H1 (cell line): Measurements from ENCODE around the gene EPN3. TPM values are rescaled to one million over a fixed set of nuclear protein-coding genes. Genes with fewer than 3 reads are reported as not detected.
A peak's percentile ranks its signal among the peaks of the same experiment; 100 is the strongest.

Source experiments
- CTCF ChIA-PET: fragments of 300-600 bp; sonication (Branson Sonifier 250); formaldehyde crosslinking; loops from one replicate; lab custom pipeline; 2021; ENCODE audit not compliant: partially characterized antibody; lab: Charles Lee
- POLR2A ChIA-PET: fragments of 300-600 bp; sonication (Branson Sonifier 250); formaldehyde crosslinking; loops from one replicate; lab custom pipeline; 2021; ENCODE audit warnings: inconsistent platforms; ENCODE audit not compliant: partially characterized antibody; lab: Charles Lee
- DNase-seq, 2 experiments: peaks; one replicate each; pipeline versions ENCODE4 v3.0.0 to v3.0.0-alpha.2; 2010 to 2022; ENCODE audit warnings: low spot score in 2 of 2, low read depth in 1 of 2, mixed read lengths in 1 of 2
- FAIRE-seq: peaks from 2 replicates; lab custom pipeline; 2011; peaks lifted over from hg19 to GRCh38; lab: Jason Lieb, UNC
- H2AFZ ChIP-seq: 2 replicates; pipeline ENCODE4 v1.8.1; 2012; ENCODE audit warnings: low read length, inconsistent platforms
- H2AK5ac ChIP-seq: 2 replicates; pipeline ENCODE4 v1.6.1; 2013; ENCODE audit warnings: low read depth, low read length
- H2BK120ac ChIP-seq: replicated peaks from 2 replicates; pipeline ENCODE3; 2013; ENCODE audit warnings: low read depth, low read length, inconsistent platforms
- H2BK12ac ChIP-seq: 2 replicates; pipeline ENCODE4 v1.6.1; 2013; ENCODE audit warnings: low read depth, low read length
- H2BK15ac ChIP-seq: 2 replicates; pipeline ENCODE4 v1.6.1; 2013; ENCODE audit warnings: low read length
- H2BK20ac ChIP-seq: 2 replicates; pipeline ENCODE4 v1.6.1; 2013; ENCODE audit warnings: low read length
- H2BK5ac ChIP-seq: 2 replicates; pipeline ENCODE4 v1.6.1; 2013; ENCODE audit warnings: low read depth, low read length
- H3K14ac ChIP-seq: 2 replicates; pipeline ENCODE4 v1.6.1; 2013; ENCODE audit warnings: inconsistent platforms; ENCODE audit not compliant: insufficient read length
- H3K18ac ChIP-seq: 2 replicates; pipeline ENCODE4 v1.6.1; 2013; ENCODE audit warnings: low read length; ENCODE audit errors: extremely low read depth
- H3K23ac ChIP-seq: 2 replicates; pipeline ENCODE4 v1.6.1; 2013; ENCODE audit warnings: inconsistent platforms; ENCODE audit not compliant: insufficient read length
- H3K23me2 ChIP-seq: 2 replicates; pipeline ENCODE4 v1.6.1; 2013; ENCODE audit warnings: low read depth, low read length
- H3K27ac ChIP-seq: 2 replicates; pipeline ENCODE4 v1.6.1; 2011; ENCODE audit warnings: low read depth, low read length, inconsistent platforms
- H3K27me3 ChIP-seq, 4 experiments: replicated peaks in 1 of 4; 1 replicate in 1 of 4; 2 replicates in 3 of 4; pipeline versions ENCODE4 v1.6.1 to v1.8.1; 2011 to 2013; ENCODE audit warnings: low read length in 3 of 4, mild to moderate bottlenecking in 3 of 4, inconsistent platforms in 2 of 4, mixed read lengths in 2 of 4, moderate library complexity in 1 of 4; ENCODE audit not compliant: control insufficient read depth in 3 of 4, insufficient read depth in 3 of 4; ENCODE audit errors: extremely low read depth in 1 of 4
- H3K36me3 ChIP-seq, 4 experiments: 2 replicates each; pipeline versions ENCODE4 v1.6.1 to v1.8.1; 2011 to 2013; ENCODE audit warnings: mild to moderate bottlenecking in 4 of 4, low read length in 3 of 4, moderate library complexity in 2 of 4, control low read depth in 1 of 4, inconsistent platforms in 1 of 4; ENCODE audit not compliant: insufficient read depth in 4 of 4, control insufficient read depth in 2 of 4
- H3K4ac ChIP-seq: replicated peaks from 2 replicates; pipeline ENCODE3; 2013; ENCODE audit warnings: low read length, low read depth, mixed read lengths, inconsistent platforms; ENCODE audit not compliant: insufficient read length
- H3K4me1 ChIP-seq, 4 experiments: replicated peaks in 1 of 4; 1 replicate in 1 of 4; 2 replicates in 3 of 4; pipeline versions ENCODE4 v1.6.1 to v1.8.1; 2011 to 2013; ENCODE audit warnings: low read length in 3 of 4, inconsistent platforms in 2 of 4, mixed read lengths in 1 of 4; ENCODE audit not compliant: insufficient read depth in 4 of 4, control insufficient read depth in 3 of 4
- H3K4me2 ChIP-seq, 2 experiments: 2 replicates each; pipeline versions ENCODE4 v1.6.1 to v1.8.1; 2011 to 2013; ENCODE audit warnings: low read depth in 2 of 2, low read length in 2 of 2, control low read depth in 1 of 2, inconsistent platforms in 1 of 2, mild to moderate bottlenecking in 1 of 2; ENCODE audit not compliant: insufficient read depth in 1 of 2
- H3K4me3 ChIP-seq, 4 experiments: fragments of 200-600, 300-600 bp in 1 of 4; sonication (generic), shearing (Covaris generic), sonication (Bioruptor Twin) in 1 of 4; 2 replicates each; pipeline versions ENCODE4 v1.5.1 to v1.8.1; 2011 to 2016; ENCODE audit warnings: low read length in 4 of 4, low read depth in 3 of 4, control low read depth in 2 of 4, inconsistent platforms in 2 of 4, mild to moderate bottlenecking in 2 of 4, mixed read lengths in 1 of 4, moderate library complexity in 1 of 4; ENCODE audit not compliant: insufficient read depth in 2 of 4; ENCODE audit errors: extremely low read depth in 1 of 4
- H3K56ac ChIP-seq: replicated peaks from 2 replicates; pipeline ENCODE3; 2013; ENCODE audit warnings: low read depth, mild to moderate bottlenecking, mixed read lengths, low read length, inconsistent platforms; ENCODE audit not compliant: insufficient read length
- H3K79me1 ChIP-seq: 2 replicates; pipeline ENCODE4 v1.6.1; 2013; ENCODE audit warnings: low read depth, low read length, control low read depth
- H3K79me2 ChIP-seq, 2 experiments: 2 replicates each; pipeline versions ENCODE4 v1.6.1 to v1.8.1; 2012 to 2013; ENCODE audit warnings: low read length in 2 of 2, mild to moderate bottlenecking in 2 of 2, inconsistent platforms in 1 of 2; ENCODE audit not compliant: insufficient read depth in 2 of 2, control insufficient read depth in 1 of 2
- H3K9ac ChIP-seq, 4 experiments: replicated peaks in 1 of 4; 1 replicate in 1 of 4; 2 replicates in 3 of 4; pipeline versions ENCODE4 v1.6.1 to v1.8.1; 2011 to 2013; ENCODE audit warnings: low read depth in 3 of 4, low read length in 3 of 4, control low read depth in 2 of 4, mild to moderate bottlenecking in 2 of 4, moderate library complexity in 2 of 4, inconsistent platforms in 1 of 4; ENCODE audit errors: extremely low read depth in 1 of 4
- H3K9me3 ChIP-seq, 2 experiments: 2 replicates each; pipeline versions ENCODE4 v1.6.1 to v1.8.1; 2012 to 2013; ENCODE audit warnings: mild to moderate bottlenecking in 2 of 2, moderate library complexity in 2 of 2, control low read depth in 1 of 2, inconsistent platforms in 1 of 2, low read depth in 1 of 2, low read length in 1 of 2, mixed read lengths in 1 of 2; ENCODE audit not compliant: insufficient read depth in 2 of 2
- H4K20me1 ChIP-seq, 2 experiments: replicated peaks in 1 of 2; 2 replicates each; pipeline versions ENCODE3 to v1.8.1; 2011 to 2013; ENCODE audit warnings: inconsistent platforms in 2 of 2, low read length in 2 of 2, mild to moderate bottlenecking in 1 of 2; ENCODE audit not compliant: insufficient read depth in 2 of 2, control insufficient read depth in 1 of 2
- H4K5ac ChIP-seq: 2 replicates; pipeline ENCODE4 v1.6.1; 2013; ENCODE audit warnings: low read length, low read depth, mixed read lengths, inconsistent platforms; ENCODE audit not compliant: insufficient read length
- H4K8ac ChIP-seq: 2 replicates; pipeline ENCODE4 v1.8.0; 2013; ENCODE audit warnings: mild to moderate bottlenecking, moderate library complexity, low read length, inconsistent platforms; ENCODE audit not compliant: insufficient read depth; ENCODE audit errors: extremely low read depth
- H4K91ac ChIP-seq: replicated peaks from 2 replicates; pipeline ENCODE3; 2013; ENCODE audit warnings: low read length, mixed read lengths, inconsistent platforms; ENCODE audit not compliant: insufficient read length
- ASH2L ChIP-seq: fragments of 200-600, 300-600 bp; sonication (generic); IDR thresholded peaks from one replicate; pipeline ENCODE4 v1.7.1; 2017; ENCODE audit warnings: low read length
- ATF2 ChIP-seq: IDR thresholded peaks from 2 replicates; pipeline ENCODE4 v1.6.1; 2012; ENCODE audit warnings: low read length, inconsistent platforms
- EGR1 ChIP-seq: IDR thresholded peaks from 2 replicates; pipeline ENCODE4 v1.6.1; 2011; ENCODE audit warnings: low read depth, low read length, borderline replicate concordance
- FOSL1 ChIP-seq: IDR thresholded peaks from 2 replicates; pipeline ENCODE4 v1.6.1; 2011; ENCODE audit warnings: mild to moderate bottlenecking, low read depth, low read length, moderate library complexity; ENCODE audit not compliant: insufficient read depth
- HDAC2 ChIP-seq, 2 experiments: fragments of 300-600 bp in 1 of 2; sonication (generic) in 1 of 2; IDR thresholded peaks; 2 replicates each; pipeline ENCODE4 v1.6.1; 2011 to 2012; ENCODE audit warnings: low read depth in 2 of 2, low read length in 2 of 2, mild to moderate bottlenecking in 2 of 2, moderate library complexity in 2 of 2, borderline replicate concordance in 1 of 2, inconsistent platforms in 1 of 2
- KDM1A ChIP-seq: fragments of 200-600, 300-600 bp; sonication (generic); IDR thresholded peaks from 2 replicates; pipeline ENCODE4 v1.7.1; 2016; ENCODE audit warnings: mild to moderate bottlenecking, low read length, borderline replicate concordance
- POLR2AphosphoS5 ChIP-seq: IDR thresholded peaks from 2 replicates; pipeline ENCODE4 v1.6.1; 2011; ENCODE audit warnings: low read depth, low read length
- RAD21 ChIP-seq, 2 experiments: IDR thresholded peaks in 1 of 2; conservative IDR thresholded peaks in 1 of 2; 2 replicates each; pipeline ENCODE4 v1.6.1; 2011; ENCODE audit warnings: low read depth in 2 of 2, low read length in 2 of 2, improper control_type of control experiment in 1 of 2, inconsistent platforms in 1 of 2, mild to moderate bottlenecking in 1 of 2, moderate library complexity in 1 of 2
- RXRA ChIP-seq: IDR thresholded peaks from 2 replicates; pipeline ENCODE4 v1.6.1; 2011; ENCODE audit warnings: low read depth, mild to moderate bottlenecking, low read length, moderate library complexity; ENCODE audit not compliant: insufficient read depth
- SP1 ChIP-seq: IDR thresholded peaks from 2 replicates; pipeline ENCODE4 v1.6.1; 2011; ENCODE audit warnings: low read depth, low read length
- SUZ12 ChIP-seq: fragments of 200-600 bp; sonication (generic); IDR thresholded peaks from 2 replicates; pipeline ENCODE4 v1.6.1; 2012; ENCODE audit warnings: mild to moderate bottlenecking, inconsistent platforms, low read length, moderate library complexity, mixed read lengths
- TCF12 ChIP-seq: IDR thresholded peaks from 2 replicates; pipeline ENCODE4 v1.6.1; 2011; ENCODE audit warnings: low read depth, mild to moderate bottlenecking, low read length
- WGBS, 2 experiments: shearing (Covaris generic) in 1 of 2; methylation state at CpG; one replicate each; pipeline versions ENCODE4 v1.1.6 to v1.1.7; 2013 to 2015; ENCODE audit warnings: low lambda C conversion rate in 2 of 2, mixed read lengths in 2 of 2, inconsistent platforms in 1 of 2, low coverage in 1 of 2, missing lambda C conversion rate in 1 of 2; ENCODE audit not compliant: insufficient replicate concordance in 2 of 2, insufficient coverage in 1 of 2, insufficient read length in 1 of 2; ENCODE audit errors: extremely low coverage in 1 of 2, missing lambda C conversion rate in 1 of 2; 5-methylcytosine and 5-hydroxymethylcytosine counted together
- polyA plus RNA-seq, 7 experiments: library from polyadenylated mRNA; depleted of rRNA in 3 of 7; stranded (reverse) in 5 of 7; unstranded in 2 of 7; fragments of >200 nt in 5 of 7; fragments of 200-250 nt in 2 of 7; gene quantifications; 1 replicate in 5 of 7; 2 replicates in 1 of 7; 4 replicates in 1 of 7; pipeline versions ENCODE4 v1.2.1 to v1.2.3, GENCODE V29; 2011 to 2013; ENCODE audit warnings: missing spikeins in 2 of 7, mixed read lengths in 2 of 7
- total RNA-seq: library from RNA; stranded (reverse); fragmentation: NEBNext Ultra II Directional; extraction: Animal tissue kit (Norgen Biotek cat#: 25700); gene quantifications from 2 replicates; pipeline ENCODE4 v1.2.1, GENCODE V29; 2021

The EPN3 gene
- total and polyA plus RNA-seq, 2 of the 8 experiments (the other 6 are each of a cell fraction or from before 2014, with no cell fraction given): 6.7 to 7.9 TPM

GRCh38 chr17:50585346-50585745 lies 52.8 kb downstream of the EPN3 start:
- 89% methylated on average over 4 of the region's 4 CpGs; no CpG with 5 or more reads in 1 of the 2 experiments for WGBS, 2 experiments
- Histone ChIP-seq H3K4me2 (no peak overlapping the region), H3K4me1 (peaks cover 0 to 20% (median 9%) of the 10 kb centered on the region in 4 experiments; a peak in 6 of 7 replicates), H3K27ac (no peak overlapping the region), H2AK5ac (no peak overlapping the region), H2BK5ac (peak overlapping the region; percentile 63), H3K36me3 (no peaks in the 10 kb centered on the region), H2BK15ac (no peak overlapping the region), H4K20me1 (no peaks in the 10 kb centered on the region), H3K9ac (no peak overlapping the region), H4K8ac (no peak overlapping the region), H2BK120ac (no peak overlapping the region), H3K4me3 (no peak overlapping the region), H3K9me3 (no peaks in the 10 kb centered on the region), H4K91ac (no peak overlapping the region), H3K23ac (no peak overlapping the region), H3K4ac (no peak overlapping the region), H4K5ac (no peak overlapping the region), H2BK20ac (0 out of 2 replicates have a peak overlapping the region, but pooled peaks have one; percentile 32), H3K18ac (no peak overlapping the region; the same call in 1 of the 2 replicates), H3K56ac (no peak overlapping the region), H3K79me2 (no peaks in the 10 kb centered on the region), H2AFZ (no peak overlapping the region), H2BK12ac (0 out of 2 replicates have a peak overlapping the region, but pooled peaks have one; percentile 50), H3K14ac (no peak overlapping the region), H3K23me2 (no peaks in the 10 kb centered on the region), H3K27me3 (no peaks in the 10 kb centered on the region; a peak in 1 of 7 replicates), H3K79me1 (no peaks in the 10 kb centered on the region)
- POLR2A ChIA-PET: interaction anchor here (1.5 kb wide), 1 partner anchor 11 kb away, joined by 4 read pairs; no protein-coding TSS in a partner anchor
- no peak for DNase-seq
- CTCF ChIA-PET: interaction anchor here (0.8 to 10.2 kb wide), 14 partner anchors 11 to 71 kb away, joined by 3 to 95 read pairs (median 6); no protein-coding TSS in a partner anchor
- FAIRE-seq: no peak
- TF ChIP-seq POLR2AphosphoS5 (no peak), HDAC2 (IDR thresholded peaks at IDR 0.05; ENCODE audit: borderline replicate concordance in 1 of 2, low read depth in 2 of 2, low read length in 2 of 2) (no peak), ATF2 (no peak), KDM1A (no peak), SP1 (no peak), RAD21 (IDR thresholded peaks at IDR 0.05 in 1 of 2, conservative IDR thresholded peaks at IDR 0.05 in 1 of 2; ENCODE audit: low read depth in 2 of 2, low read length in 2 of 2) (no peak), FOSL1 (no peak), EGR1 (no peak), TCF12 (no peak), ASH2L (no peak), RXRA (no peak), SUZ12 (no peak)
